HFF-Myc (cell line): ENCODE measurements around the gene HAGHL.
"Not testable (repeated sequence)": the region's sequence is repeated elsewhere in the genome, so short reads cannot be mapped to it uniquely, and the experiment has no call there.

ENCODE experiments used
- DNase-seq: peaks from one replicate; pipeline ENCODE4 v3.0.0-alpha.2; 2011; ENCODE audit warnings: low read depth; ENCODE audit errors: extremely low read depth
- H3K4me3 ChIP-seq: replicated peaks from 2 replicates; pipeline ENCODE4 v1.5.1; 2011; ENCODE audit warnings: low read depth, mild to moderate bottlenecking, control low read depth, low read length
- CTCF ChIP-seq: IDR thresholded peaks from 2 replicates; pipeline ENCODE4 v1.5.1; 2012; ENCODE audit warnings: mild to moderate bottlenecking, low read depth, low read length, control low read depth; ENCODE audit errors: missing control alignments

Gene HAGHL

GRCh38 chr16:770411-770810 is 43.5 kb downstream of the HAGHL start:
- no peak overlapping the region for H3K4me3 ChIP-seq
- TF ChIP-seq CTCF = no peak
- no peak for DNase-seq

- no peak overlapping the region for H3K4me3 ChIP-seq
- no peak for TF ChIP-seq CTCF
- no peak for DNase-seq
These were observed 46.1 kb downstream of the HAGHL start for GRCh38 chr16:772959-773358.

- TF ChIP-seq CTCF = no peak
- no peak overlapping the region for H3K4me3 ChIP-seq
- no peak for DNase-seq
These were observed 47.4 kb downstream of the HAGHL start for GRCh38 chr16:774086-775001.

- TF ChIP-seq CTCF = no peak
- no peak overlapping the region for H3K4me3 ChIP-seq
- DNase-seq = no peak
These were observed 48.4 kb downstream of the HAGHL start for GRCh38 chr16:775236-775796.

- not testable (repeated sequence) for DNase-seq, H3K4me3 ChIP-seq
These were observed 49.4 kb downstream of the HAGHL start for GRCh38 chr16:776298-776697.

GRCh38 chr16:776824-777223 is 49.9 kb downstream of the HAGHL start:
- DNase-seq = no peak
- TF ChIP-seq CTCF = no peak
- H3K4me3 ChIP-seq = no peak overlapping the region

- no peak for TF ChIP-seq CTCF
- no peak for DNase-seq
These were observed 50.9 kb downstream of the HAGHL start for GRCh38 chr16:777826-778225.

More at GRCh38 chr16:777826-778225, 50.9 kb downstream of the HAGHL start:
- no peak overlapping the region for H3K4me3 ChIP-seq
